GM12878 (cell line): Measurements from ENCODE around the gene SIK1. TPM values are rescaled to one million over a fixed set of nuclear protein-coding genes. Genes with fewer than 3 reads are reported as not detected.
A peak's percentile ranks its signal among the peaks of the same experiment; 100 is the strongest.
"Not testable (repeated sequence)": the region's sequence is repeated elsewhere in the genome, so short reads cannot be mapped to it uniquely, and the experiment has no call there.

Source experiments
- ATAC-seq: fragments of 200-7000 bp; cut with Tn5 transposase; 3 replicates; pipeline ENCODE4 v1.9.1; 2020; ENCODE audit warnings: mild to moderate bottlenecking, moderate library complexity
- Bru-seq: library from RNA; stranded (reverse); fragments of 400-500 nt; gene quantifications from one replicate; lab custom pipeline; 2021; lab: Mats Ljungman, UMichigan
- BruChase-seq, 2 experiments: library from RNA; stranded (reverse); fragments of 400-500 nt; gene quantifications; one replicate each; lab custom pipeline; 2021; lab: Mats Ljungman, UMichigan
- BruUV-seq: library from RNA; stranded (reverse); fragments of 400-500 nt; replicated peaks from 2 replicates; lab custom pipeline; 2021; lab: Mats Ljungman, UMichigan
- CTCF ChIA-PET: fragments of 300-600 bp; sonication (Branson Sonifier 250); formaldehyde crosslinking; extraction: SDS; loops from one replicate; lab custom pipeline; 2021; ENCODE audit warnings: inconsistent platforms; lab: Yijun Ruan, JAX
- POLR2A ChIA-PET: fragments of 350-600 bp; formaldehyde crosslinking; extraction: SDS; loops from one replicate; lab custom pipeline; 2021; ENCODE audit warnings: inconsistent platforms; lab: Charles Lee
- RAD21 ChIA-PET: fragments of 300-600 bp; sonication (Branson Sonifier 250); formaldehyde crosslinking; loops from one replicate; lab custom pipeline; 2023; ENCODE audit warnings: antibody characterized with exemption; ENCODE audit not compliant: unreplicated experiment; lab: Charles Lee
- SMC1A ChIA-PET: fragments of 300-600 bp; sonication (Branson Sonifier 250); formaldehyde crosslinking; loops from one replicate; lab custom pipeline; 2023; ENCODE audit not compliant: unreplicated experiment, uncharacterized antibody; lab: Charles Lee
- DNase-seq: peaks from one replicate; pipeline ENCODE4 v3.0.0-alpha.2; 2011; ENCODE audit warnings: low read depth, low spot score
- FAIRE-seq: peaks from 3 replicates; lab custom pipeline; 2011; peaks lifted over from hg19 to GRCh38; lab: Jason Lieb, UNC
- H2AFZ ChIP-seq: 2 replicates; pipeline ENCODE4 v1.6.0; 2011; ENCODE audit warnings: low read depth, low read length, control low read depth; ENCODE audit not compliant: control insufficient read depth
- H3K27ac ChIP-seq: 2 replicates; pipeline ENCODE4 v1.5.1; 2011; ENCODE audit warnings: control low read depth; ENCODE audit not compliant: control insufficient read depth, insufficient read depth
- H3K27me3 ChIP-seq, 2 experiments: replicated peaks in 1 of 2; 2 replicates each; pipeline versions ENCODE4 v1.6.0 to v1.6.1; 2011; ENCODE audit warnings: low read length in 1 of 2; ENCODE audit not compliant: control insufficient read depth in 2 of 2, insufficient read depth in 2 of 2
- H3K36me3 ChIP-seq, 2 experiments: 2 replicates each; pipeline ENCODE4 v1.5.1; 2011; ENCODE audit warnings: low read length in 1 of 2; ENCODE audit not compliant: control insufficient read depth in 2 of 2, insufficient read depth in 2 of 2
- H3K4me1 ChIP-seq: 2 replicates; pipeline ENCODE4 v1.6.1; 2011; ENCODE audit warnings: mild to moderate bottlenecking, low read length, moderate library complexity, mixed read lengths; ENCODE audit not compliant: control insufficient read depth, insufficient read depth
- H3K4me2 ChIP-seq: 2 replicates; pipeline ENCODE4 v1.6.0; 2011; ENCODE audit warnings: control low read depth; ENCODE audit not compliant: control insufficient read depth, insufficient read depth
- H3K4me3 ChIP-seq: fragments of 200-600 bp; sonication (generic); 2 replicates; pipeline ENCODE4 v1.5.1; 2016
- H3K79me2 ChIP-seq: 2 replicates; pipeline ENCODE4 v1.6.0; 2011; ENCODE audit warnings: low read length; ENCODE audit not compliant: control insufficient read depth, insufficient read depth
- H3K9ac ChIP-seq: 2 replicates; pipeline ENCODE4 v1.8.0; 2011; ENCODE audit warnings: low read length, control low read depth, mixed read lengths; ENCODE audit not compliant: control insufficient read depth, insufficient read depth
- H3K9me3 ChIP-seq: replicated peaks from 3 replicates; pipeline ENCODE4 v1.5.1; 2011; ENCODE audit warnings: mild to moderate bottlenecking, low read length; ENCODE audit not compliant: control insufficient read depth, insufficient read depth
- H4K20me1 ChIP-seq: 2 replicates; pipeline ENCODE4 v1.6.0; 2011; ENCODE audit not compliant: control insufficient read depth, insufficient read depth
- WGBS: methylation state at CpG from one replicate; pipeline ENCODE4 v1.1.6; 2016; ENCODE audit warnings: low lambda C conversion rate; ENCODE audit not compliant: insufficient replicate concordance, insufficient coverage; ENCODE audit errors: missing lambda C conversion rate; 5-methylcytosine and 5-hydroxymethylcytosine counted together
- in situ Hi-C: fragments of 300-500 bp; cut with MboI; formaldehyde crosslinking; loops from 9 replicates; pipeline ENCODE4 v1.14.3; 2018; ENCODE audit warnings: mixed read lengths
- intact Hi-C: fragments of 100-400 bp; cut with micrococcal nuclease; formaldehyde crosslinking; loops from one replicate; pipeline ENCODE4 v1.14.2; 2022; ENCODE audit not compliant: unreplicated experiment
- long read RNA-seq, 2 experiments: library from polyadenylated mRNA; unstranded; transcript quantifications; one replicate each; pipeline ENCODE4 v2.0.0, GENCODE V29; 2019 to 2020
- polyA minus RNA-seq, 3 experiments: library from RNA; depleted of rRNA, polyadenylated mRNA; stranded (reverse); fragments of >200 nt; gene quantifications; 2 replicates each; pipeline ENCODE4 v1.2.3, GENCODE V29; 2011
- polyA plus RNA-seq, 11 experiments: library from polyadenylated mRNA; depleted of rRNA in 4 of 11; unstranded in 6 of 11; stranded (reverse) in 5 of 11; fragments of >200 nt; fragmentation: Nextera tagmentation in 4 of 11; fragmentation: Illumina TruSeq in 1 of 11; extraction: Ambion mirVana in 4 of 11; extraction: Trizol in 1 of 11; gene quantifications; 1 replicate in 1 of 11; 2 replicates in 10 of 11; pipeline versions ENCODE4 v1.2.1 to v1.2.3, GENCODE V29; 2011 to 2016; ENCODE audit warnings: inconsistent platforms in 2 of 11, missing spikeins in 2 of 11, low read depth in 1 of 11
- total RNA-seq, 4 experiments: library from RNA; depleted of rRNA in 3 of 4; stranded (reverse); fragments of >200 nt in 3 of 4; fragmentation: Illumina TruSeq in 1 of 4; extraction: Trizol in 1 of 4; gene quantifications; 2 replicates each; pipeline versions ENCODE4 v1.2.1 to v1.2.3, GENCODE V29; 2013 to 2021

The SIK1 gene
- total RNA-seq (2013; cell fraction: nucleolus; rRNA removed) = 10.5 and 12.9 TPM in 2 replicates
- total RNA-seq (2014; rRNA removed) (0.16 and 0.40 TPM in 2 replicates), total RNA-seq (2014; rRNA removed; fragmentation: Illumina TruSeq; extraction: Trizol) (0.83 and 1.5 TPM in 2 replicates), total RNA-seq (2021) (7.0 and 7.3 TPM in 2 replicates), polyA plus RNA-seq (2011; rRNA removed) (3.1 and 3.6 TPM in 2 replicates), polyA plus RNA-seq (2014; fragmentation: Illumina TruSeq; extraction: Trizol) (5.5 and 8.3 TPM in 2 replicates), polyA plus RNA-seq (2014; fragmentation: Nextera tagmentation; extraction: Ambion mirVana) (under 1 TPM; 0.03 to 0.05 TPM), polyA plus RNA-seq (2014; rRNA removed) (0.96 and 2.8 TPM in 2 replicates), polyA plus RNA-seq (2016; fragmentation: Nextera tagmentation; extraction: Ambion mirVana) (not detected), polyA minus RNA-seq (2011; rRNA and poly(A)+ RNA removed) (1.5 and 2.9 TPM in 2 replicates), Bru-seq, nascent RNA (percentile 33 among the genes with signal in this experiment), BruChase-seq, experiment 1, labeled RNA remaining after a 6-hour chase (percentile 16 among the genes with signal in this experiment), BruChase-seq, experiment 2, labeled RNA remaining after a 2-hour chase (percentile 11 among the genes with signal in this experiment)
- polyA plus RNA-seq (2011; ENCODE audit: low read depth) = 0.75 TPM
- polyA plus RNA-seq (2011; cell fraction: cytosol; rRNA removed) = 0.33 and 1.8 TPM in 2 replicates
- polyA plus RNA-seq (2011; cell fraction: nucleus; rRNA removed) = 1.8 and 2.6 TPM in 2 replicates
- 0.56 and 1.9 TPM in 2 replicates for polyA plus RNA-seq (2012)
- 5.5 and 7.7 TPM in 2 replicates for polyA minus RNA-seq (2011; cell fraction: cytosol; rRNA and poly(A)+ RNA removed)
- 1.8 and 6.9 TPM in 2 replicates for polyA minus RNA-seq (2011; cell fraction: nucleus; rRNA and poly(A)+ RNA removed)
- long read RNA-seq, experiment 1 = 0 reads
- long read RNA-seq, experiment 2 = 0 reads

- ATAC-seq = peak; percentile 36
- H2AFZ ChIP-seq, H3K9me3 ChIP-seq, H3K9ac ChIP-seq, FAIRE-seq, H3K36me3 ChIP-seq, H4K20me1 ChIP-seq, SMC1A ChIA-PET, DNase-seq, H3K4me2 ChIP-seq, H3K4me3 ChIP-seq, CTCF ChIA-PET, H3K27ac ChIP-seq, H3K79me2 ChIP-seq, BruUV-seq, RAD21 ChIA-PET, in situ Hi-C loops, intact Hi-C loops, POLR2A ChIA-PET, H3K27me3 ChIP-seq, H3K4me1 ChIP-seq: not testable (repeated sequence)
- no CpG with 5 or more reads among the region's 120 CpGs for WGBS
These were observed at the start of gene SIK1 for GRCh38 chr21:43426404-43427241. Gene SIK1 (minus strand): TSS chr21:43427131. CDS start chr21:43426178, 953 bp downstream.

DNA sequence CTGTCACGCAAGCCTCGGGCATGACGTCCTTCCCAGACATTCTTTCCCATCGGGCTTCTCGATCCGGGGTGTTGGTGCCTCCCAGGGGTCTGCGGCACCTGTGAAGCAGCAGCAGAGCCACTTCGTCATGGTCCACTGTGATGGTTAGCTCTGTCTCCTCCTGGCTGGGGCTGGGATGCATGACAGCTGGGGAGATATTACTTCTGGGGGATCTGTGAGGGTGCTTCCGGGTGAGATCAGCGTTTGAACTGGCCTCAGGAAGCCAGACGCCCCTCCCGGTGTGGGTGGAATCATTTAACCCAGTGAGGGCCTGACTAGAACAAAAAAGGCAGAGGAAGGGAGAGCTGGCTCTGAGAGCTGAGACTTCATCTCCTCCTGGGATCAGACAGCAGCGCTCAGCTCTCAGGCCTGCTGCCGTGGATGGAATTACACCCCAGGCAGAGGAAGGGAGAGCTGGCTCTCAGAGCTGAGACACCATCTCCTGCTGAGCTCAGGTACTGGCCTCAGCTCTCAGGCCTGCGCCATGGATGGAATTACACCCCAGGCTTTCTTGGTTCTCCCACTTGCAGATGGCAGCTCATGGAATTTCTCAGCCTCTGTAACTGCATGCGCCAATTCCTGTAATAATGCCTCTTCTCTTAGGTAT, 44.8 kb upstream of the SIK1 start:
- H2AFZ ChIP-seq, H3K27me3 ChIP-seq, SMC1A ChIA-PET, FAIRE-seq, H3K79me2 ChIP-seq, H3K9me3 ChIP-seq, H3K4me3 ChIP-seq, CTCF ChIA-PET, DNase-seq, H3K36me3 ChIP-seq, ATAC-seq, POLR2A ChIA-PET, intact Hi-C loops, H4K20me1 ChIP-seq, in situ Hi-C loops, H3K4me2 ChIP-seq, BruUV-seq, RAD21 ChIA-PET, H3K4me1 ChIP-seq, H3K27ac ChIP-seq, H3K9ac ChIP-seq: not testable (repeated sequence)
- WGBS = no CpG with 5 or more reads among the region's 16 CpGs

DNA sequence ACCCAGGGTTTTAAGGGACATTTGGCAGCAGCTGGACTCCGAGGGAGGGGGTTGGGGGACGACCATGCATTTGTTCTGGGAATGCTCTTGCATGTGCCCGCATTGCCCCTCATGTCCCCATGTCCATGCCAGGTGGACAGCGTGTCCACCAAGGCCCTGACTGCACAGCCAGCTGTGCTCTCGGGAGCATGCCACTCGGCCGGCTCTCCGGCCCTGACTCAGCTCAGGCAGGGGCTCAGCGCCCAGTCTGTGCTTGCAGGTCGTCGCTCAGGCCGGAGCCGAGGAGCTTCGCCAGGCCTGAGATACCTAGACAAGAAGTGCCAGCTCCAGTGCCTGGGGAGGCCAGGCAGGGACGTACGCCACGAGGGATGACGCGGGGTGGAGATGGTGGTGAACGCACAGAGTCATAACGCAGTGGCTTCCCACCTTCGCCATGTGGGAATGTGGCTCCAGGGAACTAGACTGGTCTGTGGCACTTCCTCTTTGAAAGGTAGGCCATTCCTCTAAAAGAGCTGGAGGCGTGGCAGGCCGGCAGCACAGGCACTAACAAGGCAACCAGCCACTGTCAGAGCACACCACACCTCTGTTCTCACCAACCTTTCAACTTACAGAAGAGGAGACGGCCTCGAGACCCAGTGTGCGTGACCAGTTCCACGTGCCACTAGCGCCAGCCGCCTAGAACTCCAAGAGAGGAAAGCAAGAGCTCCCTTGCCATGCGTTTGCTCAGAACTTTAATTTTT, 43.0 kb upstream of the SIK1 start:
- H3K4me3 ChIP-seq, in situ Hi-C loops, BruUV-seq, POLR2A ChIA-PET, H3K9me3 ChIP-seq, H3K4me2 ChIP-seq, H4K20me1 ChIP-seq, H3K27ac ChIP-seq, DNase-seq, RAD21 ChIA-PET, CTCF ChIA-PET, ATAC-seq, H3K9ac ChIP-seq, H3K27me3 ChIP-seq, SMC1A ChIA-PET, H3K36me3 ChIP-seq, H3K79me2 ChIP-seq, H3K4me1 ChIP-seq, intact Hi-C loops, H2AFZ ChIP-seq, FAIRE-seq: not testable (repeated sequence)
- WGBS = no CpG with 5 or more reads among the region's 31 CpGs
